ENCODE results near the gene FHAD1.

FHAD1 gene

DNA sequence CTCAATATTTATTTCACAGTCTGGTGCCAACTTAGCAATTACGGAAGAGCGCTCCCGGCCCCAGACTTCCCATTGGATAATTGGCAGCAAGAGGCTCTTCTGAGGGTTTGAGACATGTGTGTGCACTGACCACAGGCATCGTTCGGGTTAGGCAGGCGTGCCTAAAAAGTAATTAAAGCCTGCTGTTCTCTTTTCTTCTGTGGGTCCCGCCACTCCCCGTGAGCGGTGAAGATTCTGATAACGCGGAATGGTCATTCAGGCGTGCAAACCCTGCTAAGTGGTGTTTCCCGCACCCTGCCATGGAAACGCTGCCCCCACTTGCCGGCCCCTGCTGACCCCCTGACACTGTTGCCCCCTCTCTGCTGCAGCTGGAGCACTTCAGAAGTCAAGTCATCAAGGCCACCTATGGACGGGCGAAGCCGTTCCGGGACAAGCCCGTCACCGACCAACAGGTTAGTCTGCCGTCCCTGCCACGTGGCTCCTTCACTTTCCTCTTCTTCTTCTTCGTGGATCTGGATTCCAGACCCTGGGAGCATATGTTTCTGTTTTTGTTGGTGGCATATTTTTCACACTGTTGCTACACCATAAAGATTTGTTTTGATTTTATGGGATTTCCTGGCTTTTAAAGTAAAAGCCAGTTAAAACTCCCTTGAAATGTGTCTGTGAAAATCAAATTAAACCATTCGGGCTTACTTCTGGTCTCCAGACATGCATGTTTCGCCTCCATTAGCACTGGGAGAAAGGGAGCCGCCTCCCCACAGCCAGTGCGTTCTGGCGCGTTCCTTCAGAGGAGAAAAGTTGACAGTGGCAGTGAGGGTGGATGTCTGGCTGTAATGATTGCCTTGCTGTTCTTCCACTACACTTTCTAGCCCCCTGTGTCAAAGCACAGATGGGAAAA is 79.9 kb downstream of the FHAD1 start:
- no peak for DNase-seq (ENCODE audit: low spot score)

DNA sequence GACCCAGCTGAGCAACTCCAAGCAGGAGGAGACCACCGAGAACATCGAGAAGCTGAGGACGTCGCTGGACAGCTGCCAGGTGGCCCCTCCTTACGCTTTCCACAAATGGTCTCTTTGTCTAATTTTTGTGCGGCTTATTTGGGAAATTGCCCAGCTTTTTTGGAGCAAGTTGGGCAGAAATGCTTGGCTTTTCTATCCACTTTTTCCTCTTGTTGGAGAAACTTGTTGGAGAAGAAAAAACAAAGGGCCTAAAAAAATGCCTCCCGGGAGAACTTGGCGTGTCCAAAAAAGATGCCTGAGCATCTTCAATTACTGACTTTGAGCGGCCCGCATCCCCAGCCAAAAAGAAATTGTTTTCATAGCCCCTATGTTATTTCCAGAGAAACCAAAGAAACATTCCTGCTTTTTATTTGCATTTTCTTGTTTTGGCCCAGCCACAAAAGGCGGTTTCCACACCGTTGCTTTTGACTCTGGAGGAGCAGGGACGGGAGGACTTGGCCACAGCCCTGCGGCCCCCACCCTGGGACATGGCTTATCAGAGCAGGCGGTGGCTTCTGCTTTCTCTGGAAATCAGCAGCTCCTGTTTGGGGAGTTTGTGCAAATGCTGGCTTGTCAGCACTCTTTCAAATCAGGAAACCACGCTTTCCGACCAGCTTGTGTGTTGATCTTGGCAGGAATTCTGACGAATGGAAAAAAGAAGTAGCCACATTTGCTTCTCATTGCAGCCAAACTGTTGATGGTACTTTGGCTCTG is 81.5 kb downstream of the FHAD1 start:
- no peak for DNase-seq (ENCODE audit: low spot score)

DNA sequence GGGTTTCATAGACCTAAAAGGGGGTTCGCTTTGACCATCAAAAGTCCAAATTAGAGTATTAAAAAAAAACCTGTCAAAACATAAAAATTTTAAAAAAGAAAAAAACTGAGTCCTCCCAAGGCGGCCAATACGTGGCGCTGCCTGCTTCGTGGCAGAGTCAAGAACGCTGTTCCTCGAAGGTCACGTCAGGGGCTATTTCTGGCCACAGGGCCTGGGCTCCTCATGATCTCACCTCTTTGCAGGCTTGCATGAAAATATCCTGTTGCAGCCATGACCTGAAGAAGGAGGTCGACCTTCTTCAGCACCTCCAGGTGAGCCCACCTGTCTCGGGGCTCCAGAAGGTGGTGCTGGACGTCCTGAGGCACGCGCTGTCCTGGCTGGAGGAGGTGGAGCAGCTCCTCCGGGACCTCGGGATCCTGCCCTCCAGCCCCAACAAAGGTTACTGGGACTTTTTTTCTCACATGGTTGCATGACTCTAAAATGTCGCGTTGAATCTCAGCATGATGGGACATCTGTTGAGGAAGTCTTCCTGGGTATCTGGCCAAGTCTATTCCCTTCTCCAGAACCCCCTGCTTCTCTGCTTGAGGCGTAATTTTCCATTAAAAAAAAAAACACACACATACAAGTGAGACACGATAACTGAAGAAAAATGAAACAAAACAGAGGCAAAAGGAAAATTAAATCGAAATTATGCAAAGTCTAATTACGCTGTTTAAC is 82.2 kb downstream of the FHAD1 start:
- DNase-seq (ENCODE audit: low spot score), result no peak

DNA sequence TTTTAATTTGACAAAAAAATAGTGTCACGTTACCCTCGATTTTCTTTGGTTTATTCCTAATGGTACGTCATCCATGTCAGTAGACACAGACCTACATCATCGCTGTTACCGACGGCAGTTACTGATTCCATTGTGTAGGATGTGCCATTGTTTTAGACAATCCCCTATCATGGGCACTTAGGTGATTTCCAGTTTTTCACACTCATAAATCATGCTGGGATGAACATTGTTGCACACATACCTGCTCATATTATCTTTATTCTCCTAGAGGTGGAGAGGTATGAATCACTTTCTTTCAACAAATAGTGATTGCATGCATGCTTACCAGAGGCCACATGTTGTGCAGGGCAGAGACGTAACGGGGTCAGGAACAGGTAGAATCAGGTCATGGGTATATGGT is 83.0 kb downstream of the FHAD1 start:
- DNase-seq (ENCODE audit: low spot score), result no peak

DNA sequence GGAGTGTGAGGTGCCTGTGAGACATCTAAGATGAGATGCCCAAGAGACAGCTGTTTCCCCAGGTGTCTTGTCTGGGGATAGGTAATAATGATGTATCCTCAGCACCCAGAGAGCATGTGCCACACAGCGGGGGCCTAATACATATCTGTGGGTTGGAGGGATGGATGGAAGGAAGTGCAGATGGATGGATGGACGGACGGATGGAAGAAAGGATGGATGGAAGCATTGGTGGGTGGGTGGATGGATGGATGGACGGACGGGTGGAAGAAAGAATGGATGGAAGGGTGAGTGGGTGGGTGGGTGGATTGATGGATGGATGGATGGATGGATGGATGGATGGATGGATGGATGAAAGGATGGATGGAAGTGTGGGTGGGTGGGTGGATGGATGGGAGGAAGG is 84.2 kb downstream of the FHAD1 start:
- no peak for DNase-seq (ENCODE audit: low spot score)

DNA sequence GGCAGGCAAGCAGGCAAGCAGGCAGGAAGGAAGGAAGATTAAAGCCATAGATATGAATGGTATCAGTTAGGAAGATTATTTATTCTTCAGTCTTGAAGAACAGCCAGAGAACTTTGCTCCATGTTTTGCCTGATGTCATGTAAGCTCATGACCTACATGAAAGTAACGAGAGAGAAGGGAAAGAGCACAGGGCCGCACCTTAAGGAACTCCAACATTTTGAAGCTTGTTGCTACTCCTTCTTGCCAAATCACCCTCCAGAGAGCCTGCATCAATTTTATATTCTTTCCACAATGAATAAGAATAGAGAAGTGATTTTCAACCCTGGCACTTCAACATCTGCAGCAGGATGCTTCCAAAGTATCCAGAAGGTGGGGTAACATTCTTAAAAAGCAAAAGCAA is 84.7 kb downstream of the FHAD1 start:
- DNase-seq (ENCODE audit: low spot score), result no peak

DNA sequence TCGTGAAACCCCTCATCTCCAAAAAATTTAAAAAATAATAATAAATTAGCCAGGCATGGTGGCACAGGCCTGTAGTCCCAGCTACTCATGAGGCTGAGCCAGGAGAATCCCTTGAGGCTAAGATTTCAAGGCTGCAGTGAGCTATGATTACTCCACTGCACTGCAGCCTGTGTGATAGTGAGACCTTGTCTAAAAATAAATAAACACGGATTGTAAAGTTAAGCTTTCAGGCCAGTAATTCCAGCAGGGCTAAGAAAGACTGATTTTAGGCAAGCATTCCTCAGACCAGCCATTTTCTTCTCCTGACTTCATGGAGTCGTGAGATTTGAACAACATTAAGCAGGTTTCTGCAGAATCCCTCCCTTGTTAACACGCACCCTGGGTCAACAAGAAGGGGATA is 85.5 kb downstream of the FHAD1 start:
- DNase-seq (ENCODE audit: low spot score), result no peak

DNA sequence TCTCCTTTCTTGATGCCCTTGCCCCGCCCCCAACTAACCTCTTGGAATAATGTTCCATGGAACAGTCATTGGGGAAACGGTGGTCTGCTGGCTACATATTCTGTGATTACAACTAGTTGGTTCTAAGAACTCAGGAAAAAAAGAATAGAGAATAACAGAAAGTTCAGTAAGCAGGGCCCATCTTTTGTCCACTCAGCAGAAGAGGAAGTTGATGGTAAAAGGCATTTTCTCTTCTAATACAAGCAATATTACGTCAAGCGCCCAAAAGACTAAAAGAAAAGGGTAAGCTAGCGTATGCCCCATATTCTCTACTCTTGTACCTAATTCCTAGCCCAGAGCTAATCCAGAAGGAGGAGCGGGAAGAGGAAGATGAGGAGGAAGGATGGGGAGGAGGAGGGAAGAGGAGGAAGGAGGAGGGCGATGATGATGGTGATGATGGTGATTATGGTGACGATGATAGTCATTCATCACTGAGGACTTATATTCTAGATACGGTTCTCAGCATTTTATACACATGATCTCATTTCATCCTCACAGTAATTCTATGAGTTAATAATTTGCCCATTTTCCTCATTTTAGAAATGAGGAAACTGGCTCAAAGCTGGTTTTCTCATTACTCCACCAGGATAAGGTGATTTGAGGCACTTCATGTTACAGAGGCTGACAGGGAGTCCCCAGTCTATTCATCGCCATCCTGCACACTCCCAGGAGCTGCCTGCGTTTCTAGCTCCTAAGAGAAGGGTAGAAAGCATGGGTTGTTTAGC is 86.1 kb downstream of the FHAD1 start:
- DNase-seq (ENCODE audit: low spot score), result no peak

DNA sequence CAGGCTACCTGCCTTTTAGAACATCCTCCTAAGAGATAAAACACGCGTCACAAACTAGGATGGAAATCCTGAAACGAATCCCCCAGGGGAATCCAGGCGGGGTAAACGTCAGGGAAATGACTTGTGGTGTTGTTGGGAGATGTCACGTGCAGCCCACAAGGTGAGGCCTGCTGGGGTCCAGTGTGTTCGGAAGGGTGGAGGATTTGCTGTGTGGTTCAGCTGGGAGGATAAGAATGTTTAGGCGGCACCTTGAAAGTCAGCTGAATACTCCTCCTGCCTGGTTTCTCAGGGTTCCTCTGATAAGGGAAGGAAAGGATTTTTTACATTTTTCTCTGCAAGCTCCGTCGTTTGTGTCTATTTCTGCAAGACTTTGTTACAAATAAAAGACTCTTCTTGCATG is 88.0 kb downstream of the FHAD1 start:
- no peak for DNase-seq (ENCODE audit: low spot score)

DNA sequence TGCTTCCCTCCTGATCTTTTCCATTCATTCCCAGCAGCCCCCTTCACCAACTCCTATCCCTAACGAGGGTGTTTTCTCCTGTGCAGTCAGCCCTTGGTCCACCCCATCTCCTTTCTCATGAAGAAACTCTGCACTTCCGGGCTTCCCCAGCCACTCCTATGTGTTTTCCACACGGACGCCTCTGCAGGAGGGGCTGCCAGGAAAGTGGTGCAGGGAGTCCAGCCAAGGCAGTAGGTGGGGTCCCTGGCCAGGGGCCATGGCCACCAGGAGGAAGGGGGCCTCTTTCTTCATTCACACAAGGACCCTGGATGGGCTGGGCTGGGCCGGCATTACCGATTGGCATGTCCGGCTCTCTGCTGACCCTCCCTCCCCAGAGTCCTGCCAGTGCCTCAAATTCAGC is 89.8 kb downstream of the FHAD1 start:
- no peak for DNase-seq (ENCODE audit: low spot score)

DNA sequence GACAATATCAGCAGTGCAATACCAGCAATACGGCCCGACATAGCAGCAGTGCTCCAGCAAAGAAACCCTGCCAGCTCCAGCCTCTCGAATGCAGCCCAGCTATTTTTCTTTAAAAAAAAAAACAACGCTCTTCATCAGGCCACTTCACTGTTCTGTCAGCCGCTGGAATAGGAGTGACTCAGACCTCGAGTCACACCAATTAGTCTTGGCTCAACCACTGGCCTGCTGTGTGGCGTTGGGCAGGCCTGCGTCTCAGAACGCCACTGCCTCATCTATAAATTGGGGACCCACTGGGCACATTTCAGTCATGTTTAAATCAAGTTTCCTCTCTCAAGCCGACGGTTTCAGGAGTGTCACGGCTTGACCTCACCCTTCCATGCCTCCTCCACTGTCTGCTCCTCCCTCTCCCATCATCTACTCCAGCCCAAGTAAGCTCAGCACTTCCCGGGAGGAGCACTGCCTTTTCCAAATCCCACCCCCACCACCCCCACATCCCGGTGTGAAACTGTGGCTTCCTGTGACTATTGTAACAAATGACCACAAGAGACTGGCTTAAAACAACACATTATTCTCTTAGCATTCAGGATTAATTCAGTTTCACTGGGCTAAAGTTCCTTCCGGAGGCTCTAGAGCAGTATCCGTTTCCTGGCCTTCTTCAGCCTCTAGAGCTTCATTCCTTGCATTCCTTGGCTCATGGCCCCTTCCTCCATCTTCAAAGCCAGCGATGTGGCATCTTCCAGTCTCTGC is 90.8 kb downstream of the FHAD1 start:
- no peak for DNase-seq (ENCODE audit: low spot score)

DNA sequence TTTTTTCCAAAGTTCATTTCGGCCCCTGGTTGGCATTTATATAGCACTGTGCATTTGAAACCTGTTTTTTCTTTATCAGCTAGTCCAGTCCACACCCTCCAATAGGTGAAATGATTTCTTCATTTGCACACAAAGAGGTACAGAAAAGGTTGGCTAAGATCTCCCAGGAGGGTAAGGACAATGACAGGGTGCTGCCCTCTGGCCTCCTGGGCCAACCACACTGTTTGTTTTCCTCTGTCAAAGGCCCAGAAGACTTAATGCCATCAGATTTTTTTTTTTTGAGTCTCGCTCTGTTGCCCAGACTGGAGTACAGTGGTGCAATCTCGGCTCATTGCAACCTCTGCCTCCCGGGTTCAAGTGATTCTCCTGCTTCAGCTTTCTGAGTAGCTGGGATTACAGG is 92.5 kb downstream of the FHAD1 start:
- no peak for DNase-seq (ENCODE audit: low spot score)

DNA sequence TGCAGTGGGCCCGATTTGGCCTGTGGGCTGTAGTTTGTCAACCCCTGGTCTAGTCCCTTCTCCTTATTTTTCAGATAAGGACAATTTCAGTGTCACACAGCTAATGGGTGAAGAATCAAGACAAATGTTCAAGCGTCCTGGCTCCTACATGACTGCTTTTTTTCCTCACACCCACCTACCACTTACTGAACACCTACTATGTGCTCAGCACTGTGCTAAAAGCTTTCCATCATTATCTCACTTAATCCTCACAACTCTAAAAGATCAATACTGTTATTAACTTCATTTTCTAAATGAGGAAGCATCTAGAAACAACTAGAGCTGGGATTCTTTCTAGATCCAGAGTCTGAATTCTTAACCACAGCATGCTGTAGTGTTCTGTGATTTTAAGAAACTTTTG is 94.2 kb downstream of the FHAD1 start:
- DNase-seq (ENCODE audit: low spot score), result no peak

DNA sequence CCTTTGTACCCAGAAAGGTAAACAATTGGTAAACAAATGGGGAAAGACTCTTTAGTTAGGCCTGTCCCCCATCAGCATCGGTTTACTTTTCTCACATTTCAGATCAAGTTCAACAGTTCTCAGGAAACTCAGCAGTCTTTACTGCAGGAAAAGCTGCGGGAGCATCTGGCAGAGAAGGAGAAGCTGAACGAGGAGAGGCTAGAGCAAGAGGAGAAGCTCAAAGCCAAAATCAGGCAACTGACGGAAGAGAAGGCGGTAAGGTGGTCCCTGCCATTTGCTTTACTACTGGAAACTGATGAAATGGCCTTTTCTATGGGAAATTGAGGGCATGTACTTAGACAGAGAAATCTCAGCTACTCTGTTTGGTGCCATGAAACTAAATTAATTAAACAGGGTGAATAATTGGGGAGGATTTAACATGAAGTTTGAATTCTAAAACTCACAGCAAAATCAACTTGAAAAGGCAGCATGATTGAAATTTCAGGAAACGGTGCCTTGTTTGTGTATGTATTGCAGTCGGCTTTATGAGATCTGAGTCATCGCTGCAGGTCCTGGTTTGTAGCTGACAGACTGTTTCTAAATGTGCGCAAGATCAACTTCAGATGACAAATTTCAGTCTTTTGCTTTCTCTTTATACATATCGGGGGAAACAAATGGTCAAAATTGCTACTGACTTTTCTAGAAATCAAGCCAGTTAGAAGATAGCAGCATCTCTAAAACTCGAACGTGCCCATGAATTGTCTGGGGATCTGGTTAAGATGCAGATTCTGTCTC is 94.8 kb downstream of the FHAD1 start:
- no peak for DNase-seq (ENCODE audit: low spot score)

DNA sequence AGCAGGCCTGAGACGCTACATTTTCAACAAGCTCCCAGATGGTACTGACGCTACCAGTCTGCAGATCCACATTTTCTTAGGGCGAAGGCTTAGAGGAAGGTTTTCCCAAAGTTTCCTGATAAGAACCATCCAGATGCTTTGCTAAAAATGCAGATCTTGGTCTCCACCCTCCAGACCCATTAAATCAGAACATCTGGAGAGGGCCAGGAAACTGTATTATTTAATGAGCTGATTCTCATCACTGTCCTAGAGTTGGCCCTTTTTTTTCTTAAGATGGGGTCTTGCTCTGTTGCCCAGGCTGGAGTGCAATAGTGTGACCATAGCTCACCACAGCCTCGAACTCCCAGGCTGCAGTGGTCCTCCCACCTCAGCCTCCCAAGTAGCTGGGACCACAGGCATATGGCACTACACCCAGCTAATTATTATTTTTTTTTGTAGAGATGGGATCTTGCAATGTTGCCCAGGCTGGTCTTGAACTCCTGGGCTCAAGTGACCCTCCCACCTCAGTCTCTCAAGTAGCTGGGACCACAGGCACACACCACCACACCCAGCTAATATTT is 95.5 kb downstream of the FHAD1 start:
- DNase-seq (ENCODE audit: low spot score), result no peak

DNA sequence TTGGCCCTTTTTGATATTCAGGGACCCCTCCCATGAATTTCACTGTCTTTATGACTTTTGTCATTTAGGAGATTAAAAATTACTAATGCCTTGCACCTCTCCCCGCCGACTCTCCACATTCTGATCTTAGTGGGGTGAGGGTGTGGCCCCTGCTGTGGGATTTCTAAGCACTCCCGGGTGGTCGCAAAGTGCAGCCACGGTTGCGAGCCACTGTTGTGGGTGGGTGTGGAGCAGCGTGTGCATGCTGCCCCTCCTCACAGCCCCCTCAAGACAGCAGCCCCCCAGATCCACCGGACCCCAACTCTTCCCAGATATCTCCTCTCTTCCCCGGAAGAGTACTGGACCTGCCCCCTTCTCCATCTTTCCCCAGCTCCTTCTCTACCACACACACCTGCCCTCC is 96.1 kb downstream of the FHAD1 start:
- DNase-seq (ENCODE audit: low spot score), result no peak

DNA sequence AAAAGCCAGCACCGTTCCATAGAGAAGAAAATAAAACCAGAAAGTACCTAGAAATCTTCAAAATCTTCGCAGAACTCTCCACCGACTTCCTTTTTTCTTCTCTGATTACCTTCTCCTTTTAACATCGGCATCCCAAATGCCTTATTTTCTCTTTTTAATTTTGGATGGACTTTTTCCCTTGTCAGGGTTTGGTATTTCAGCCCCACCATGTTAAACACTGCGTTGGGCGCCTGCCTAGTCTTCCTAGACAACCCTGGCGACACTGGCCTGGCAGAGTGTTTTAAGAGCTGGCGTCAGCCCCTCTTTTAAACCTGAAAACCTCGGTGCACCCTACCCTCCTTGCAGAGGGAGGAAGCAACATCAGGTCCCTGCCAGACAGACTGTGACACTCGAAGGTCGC is 96.7 kb downstream of the FHAD1 start:
- no peak for DNase-seq (ENCODE audit: low spot score)

DNA sequence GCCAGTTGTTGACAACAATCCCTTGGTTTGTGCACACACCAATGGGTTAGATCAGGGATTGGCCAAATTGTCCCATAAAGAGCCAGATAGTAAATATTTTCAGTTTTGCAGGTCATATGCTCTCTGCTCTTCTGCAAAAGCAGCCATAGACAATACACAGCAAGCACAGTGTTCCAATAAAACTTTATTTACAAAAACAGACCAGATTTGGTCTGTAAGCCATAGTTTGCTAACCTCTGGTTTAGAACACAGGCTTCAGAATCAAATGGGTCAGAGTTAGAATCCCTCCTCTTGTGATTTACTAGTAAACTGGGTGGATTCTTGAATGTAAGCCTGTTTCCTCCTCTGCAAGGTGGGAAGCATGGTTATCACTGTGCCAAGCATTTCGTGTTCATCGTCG is 97.4 kb downstream of the FHAD1 start:
- no peak for DNase-seq (ENCODE audit: low spot score)

DNA sequence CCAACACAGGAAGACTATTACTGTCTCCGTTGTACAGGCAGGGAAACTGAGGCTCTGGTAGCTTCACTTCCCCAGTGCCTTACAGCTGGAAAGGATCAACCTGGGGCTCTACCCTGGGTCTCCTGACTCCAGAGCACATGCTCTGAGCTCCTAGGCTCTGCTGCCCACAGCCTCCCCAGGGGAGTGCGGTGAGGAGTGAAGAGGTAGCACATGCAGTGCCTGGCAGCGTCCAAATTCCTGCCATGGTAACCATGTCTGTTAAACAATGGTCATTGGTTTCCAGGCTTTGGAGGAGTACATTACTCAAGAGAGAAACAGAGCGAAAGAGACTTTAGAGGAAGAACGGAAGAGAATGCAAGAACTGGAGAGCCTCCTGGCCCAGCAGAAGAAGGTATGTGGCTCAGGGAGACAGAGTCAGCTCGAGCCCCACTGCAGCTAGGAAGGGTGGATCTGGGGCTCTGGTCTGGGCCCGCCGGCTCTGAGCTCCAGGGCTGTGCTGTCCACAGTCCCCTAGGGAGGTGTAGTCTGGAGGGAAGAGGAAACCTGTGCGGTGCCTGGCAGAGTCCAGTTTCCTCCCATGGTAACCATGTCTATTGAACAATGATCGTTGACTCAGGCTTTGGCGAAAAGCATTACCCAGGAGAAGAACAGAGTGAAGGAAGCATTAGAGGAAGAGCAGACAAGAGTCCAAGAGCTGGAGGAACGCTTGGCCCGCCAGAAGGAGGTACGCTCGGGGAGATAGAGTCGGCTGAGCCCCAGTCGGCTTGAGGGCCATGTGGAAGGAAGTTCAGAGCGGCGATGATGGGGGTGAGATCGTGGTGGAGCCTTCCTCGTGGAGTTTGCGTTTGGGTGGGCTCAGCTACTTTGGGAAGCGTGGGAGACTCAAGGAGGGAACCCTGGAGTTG is 98.0 kb downstream of the FHAD1 start:
- no peak for DNase-seq (ENCODE audit: low spot score)
